ENCODE data around the gene LMAN1L.

The LMAN1L gene

DNA sequence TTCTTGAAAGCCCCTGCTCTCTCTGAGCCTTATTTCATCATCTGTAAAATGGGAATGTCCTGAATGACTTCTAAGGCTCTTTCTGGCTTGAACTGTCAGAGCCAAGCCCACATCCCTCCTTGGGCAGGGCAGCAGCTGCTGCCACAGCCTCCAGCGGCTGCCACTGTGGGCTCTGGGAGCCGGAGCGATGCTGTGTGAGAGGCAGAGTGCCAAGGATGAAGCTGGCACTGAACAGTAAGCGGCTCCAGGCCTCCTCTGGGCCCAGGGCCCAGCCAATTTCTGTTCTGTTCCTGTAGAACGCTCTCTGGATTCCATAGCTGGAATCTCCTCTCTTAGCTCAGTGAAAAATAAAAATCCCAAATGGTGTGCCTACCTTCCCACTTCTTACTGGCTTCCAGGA lies 18.2 kb downstream of the LMAN1L start:
- no peak for FAIRE-seq
- no peak for TF ChIP-seq POLR2A (IDR thresholded peaks at IDR 0.05; ENCODE audit: low read depth, low read length)
- TF ChIP-seq POLR2AphosphoS5 (IDR thresholded peaks at IDR 0.05; ENCODE audit: low read depth, low read length), result no peak
- TF ChIP-seq PAX5 (IDR thresholded peaks at IDR 0.05; ENCODE audit: insufficient read depth, low read length, severe bottlenecking), result no peak
- no peak for TF ChIP-seq SPI1 (IDR thresholded peaks at IDR 0.05; ENCODE audit: low read depth, low read length)
- TF ChIP-seq TAF1 (IDR thresholded peaks at IDR 0.05; ENCODE audit: low read depth, low read length), result no peak
- no peak for TF ChIP-seq POU2F2 (IDR thresholded peaks at IDR 0.05; ENCODE audit: low read depth, low read length)

DNA sequence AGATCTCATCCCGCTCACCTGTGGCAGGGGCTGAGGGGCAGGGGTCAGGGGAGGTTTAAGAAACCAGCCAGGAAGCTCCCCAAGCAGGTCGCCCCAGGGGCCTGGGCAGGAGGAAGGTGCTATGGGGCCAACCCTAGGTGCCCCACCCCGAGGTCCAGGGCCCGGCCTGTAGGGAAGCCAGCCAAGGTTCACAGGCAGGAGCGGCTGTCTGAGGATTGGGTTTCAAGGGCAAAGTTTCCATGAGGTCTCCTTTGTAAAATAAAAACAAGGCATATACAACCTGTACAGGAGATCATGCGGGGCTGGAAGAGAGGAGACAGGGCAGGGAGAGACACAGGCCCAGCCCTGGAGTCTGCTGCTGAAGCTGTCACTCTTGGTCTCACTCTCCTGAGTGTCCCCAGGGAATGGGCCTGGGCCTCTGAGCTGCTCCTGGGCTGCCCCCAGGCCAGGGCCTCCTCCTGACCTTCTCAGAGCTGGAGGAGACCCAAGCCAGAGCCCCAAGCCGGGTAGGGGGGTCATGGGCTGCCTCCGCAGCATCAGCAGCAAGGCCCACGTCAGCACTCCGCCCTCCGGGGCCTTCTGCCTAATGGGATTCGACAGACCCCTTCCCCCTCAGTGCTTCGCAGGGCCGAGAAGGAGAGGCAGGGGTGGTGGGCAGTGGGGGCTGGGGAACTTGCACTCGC lies 19.3 kb downstream of the LMAN1L start:
- DNase-seq (ENCODE audit: insufficient read length, low spot score) (no peak), FAIRE-seq (no peak)
- TF ChIP-seq POLR2A (IDR thresholded peaks at IDR 0.05; ENCODE audit: low read depth, low read length), result no peak
- TF ChIP-seq SPI1 (IDR thresholded peaks at IDR 0.05; ENCODE audit: low read depth, low read length), result no peak

More for the DNA sequence above, 18.2 kb downstream of the LMAN1L start:
- no peak for DNase-seq (ENCODE audit: insufficient read length, low spot score)

DNA sequence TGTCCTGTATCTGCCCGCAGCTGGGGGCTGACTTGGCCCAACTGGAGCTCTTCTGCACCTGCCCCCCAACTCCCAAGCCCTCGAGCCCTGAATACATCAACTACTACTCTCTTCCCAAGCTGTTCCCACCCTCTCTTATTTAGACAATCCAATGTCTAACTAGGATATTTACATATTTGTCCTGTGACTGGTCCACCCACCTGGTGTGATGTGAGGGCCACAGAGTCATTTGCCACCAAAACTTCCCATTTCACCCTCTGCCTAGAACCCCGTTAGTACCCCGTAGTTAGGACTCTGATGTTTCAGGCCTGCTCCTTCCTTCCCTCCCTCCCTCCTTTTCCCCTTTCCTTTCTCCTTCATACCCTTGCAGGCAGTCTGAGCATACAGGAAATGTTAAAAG lies 20.2 kb downstream of the LMAN1L start:
- TF ChIP-seq TAF1 (IDR thresholded peaks at IDR 0.05; ENCODE audit: low read depth, low read length) (no peak), SPI1 (IDR thresholded peaks at IDR 0.05; ENCODE audit: low read depth, low read length) (no peak), POLR2A (IDR thresholded peaks at IDR 0.05; ENCODE audit: low read depth, low read length) (no peak), POU2F2 (IDR thresholded peaks at IDR 0.05; ENCODE audit: low read depth, low read length) (no peak), PAX5 (IDR thresholded peaks at IDR 0.05; ENCODE audit: insufficient read depth, low read length, severe bottlenecking) (no peak)
- no peak for FAIRE-seq

DNA sequence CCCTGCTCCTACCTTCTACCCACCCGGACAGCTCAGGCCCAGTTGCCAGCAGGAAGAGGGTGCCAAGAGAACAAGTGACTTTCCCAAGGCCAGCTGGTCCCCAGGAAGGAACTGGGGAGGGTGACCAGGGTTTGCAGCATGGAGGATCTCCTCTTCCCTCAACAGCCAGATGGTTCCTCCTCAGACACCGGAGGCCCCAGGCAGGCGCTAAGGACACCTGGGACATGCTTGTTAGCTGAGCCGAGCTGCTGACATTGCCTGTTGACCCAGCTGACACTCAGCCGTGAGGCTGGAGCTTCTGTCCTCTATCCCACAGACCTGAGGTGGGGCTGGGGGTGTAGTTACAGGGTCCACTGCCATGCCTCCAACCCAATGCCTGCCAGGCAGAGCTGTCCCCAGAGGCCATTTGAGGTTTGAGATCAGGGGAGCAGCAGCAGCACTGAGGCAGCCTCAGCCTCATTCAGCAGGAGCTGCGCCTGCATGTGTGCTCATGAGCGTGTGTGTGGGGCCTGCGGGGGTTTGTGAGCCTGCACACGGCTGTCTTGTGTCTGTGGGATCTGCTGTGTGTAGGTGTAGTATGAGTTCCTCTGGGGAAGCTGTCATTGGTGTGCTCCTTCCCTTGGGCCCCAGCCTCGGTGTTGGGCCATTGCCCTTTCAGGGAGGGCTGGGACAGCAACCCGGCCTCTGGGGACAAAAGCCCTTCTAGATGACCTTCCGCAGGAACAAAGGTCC lies 20.9 kb downstream of the LMAN1L start:
- TF ChIP-seq SPI1 (IDR thresholded peaks at IDR 0.05; ENCODE audit: low read depth, low read length) (no peak), TAF1 (IDR thresholded peaks at IDR 0.05; ENCODE audit: low read depth, low read length) (no peak)
- DNase-seq (ENCODE audit: insufficient read length, low spot score) (no peak), FAIRE-seq (peak; percentile 13)

More for the DNA sequence above, 20.2 kb downstream of the LMAN1L start:
- DNase-seq (ENCODE audit: insufficient read length, low spot score), result no peak

DNA sequence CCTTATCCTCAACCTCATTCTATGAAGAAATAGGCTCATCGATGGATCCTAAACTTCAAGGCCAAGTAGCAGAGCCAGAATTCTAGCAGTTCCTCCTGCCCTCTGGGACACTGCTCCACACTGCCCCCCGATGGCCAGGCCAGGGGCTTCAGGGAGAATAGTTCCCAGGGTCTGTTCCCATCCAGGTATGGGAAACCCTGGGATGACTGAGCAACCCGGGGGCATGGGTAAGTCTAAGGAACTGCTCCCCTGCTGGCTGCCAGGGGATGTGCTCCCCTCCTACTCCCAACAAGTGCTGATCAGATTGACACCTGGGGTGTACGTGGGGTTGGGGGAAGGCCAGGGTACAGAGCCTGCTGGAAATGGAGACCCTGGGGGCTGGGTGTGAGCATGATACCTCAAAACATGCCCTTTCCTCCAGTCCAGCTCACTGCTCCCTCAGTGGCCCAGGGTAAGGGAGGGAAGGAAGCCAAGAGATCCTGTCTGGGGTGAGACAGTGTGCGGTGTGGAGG lies 22.7 kb downstream of the LMAN1L start:
- FAIRE-seq, result peak; percentile 69
- TF ChIP-seq TAF1 (IDR thresholded peaks at IDR 0.05; ENCODE audit: low read depth, low read length) (no peak), SPI1 (IDR thresholded peaks at IDR 0.05; ENCODE audit: low read depth, low read length) (peak; percentile 26; the same call in 1 of the 2 replicates)
- peak; percentile 62 for DNase-seq (ENCODE audit: insufficient read length, low spot score)

DNA sequence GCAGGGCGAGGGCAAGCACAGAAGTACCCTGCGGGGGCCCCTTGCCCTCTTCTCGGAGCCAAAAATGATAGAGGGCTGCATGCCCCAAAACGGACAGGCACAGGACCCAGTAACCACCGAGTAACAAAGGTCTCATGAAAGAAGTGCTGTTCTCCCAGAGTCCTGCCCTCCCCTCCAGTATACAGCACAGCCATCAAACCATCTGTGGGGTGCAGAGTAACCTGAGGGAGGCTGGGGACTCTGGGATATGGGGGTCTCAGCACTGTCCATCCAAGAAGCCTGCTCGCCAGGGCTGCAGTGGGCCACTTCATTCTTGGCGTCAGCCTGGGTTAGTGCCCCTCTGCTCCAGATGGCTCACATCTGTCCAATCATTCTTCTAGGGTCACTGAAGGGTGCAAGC lies 24.2 kb downstream of the LMAN1L start:
- DNase-seq (ENCODE audit: insufficient read length, low spot score), result no peak
- no peak for FAIRE-seq
- TF ChIP-seq POU2F2 (IDR thresholded peaks at IDR 0.05; ENCODE audit: low read depth, low read length) (no peak), SPI1 (IDR thresholded peaks at IDR 0.05; ENCODE audit: low read depth, low read length) (no peak), TAF1 (IDR thresholded peaks at IDR 0.05; ENCODE audit: low read depth, low read length) (no peak), POLR2A (IDR thresholded peaks at IDR 0.05; ENCODE audit: low read depth, low read length) (no peak), POLR2AphosphoS5 (IDR thresholded peaks at IDR 0.05; ENCODE audit: low read depth, low read length) (no peak), PAX5 (IDR thresholded peaks at IDR 0.05; ENCODE audit: insufficient read depth, low read length, severe bottlenecking) (no peak)

DNA sequence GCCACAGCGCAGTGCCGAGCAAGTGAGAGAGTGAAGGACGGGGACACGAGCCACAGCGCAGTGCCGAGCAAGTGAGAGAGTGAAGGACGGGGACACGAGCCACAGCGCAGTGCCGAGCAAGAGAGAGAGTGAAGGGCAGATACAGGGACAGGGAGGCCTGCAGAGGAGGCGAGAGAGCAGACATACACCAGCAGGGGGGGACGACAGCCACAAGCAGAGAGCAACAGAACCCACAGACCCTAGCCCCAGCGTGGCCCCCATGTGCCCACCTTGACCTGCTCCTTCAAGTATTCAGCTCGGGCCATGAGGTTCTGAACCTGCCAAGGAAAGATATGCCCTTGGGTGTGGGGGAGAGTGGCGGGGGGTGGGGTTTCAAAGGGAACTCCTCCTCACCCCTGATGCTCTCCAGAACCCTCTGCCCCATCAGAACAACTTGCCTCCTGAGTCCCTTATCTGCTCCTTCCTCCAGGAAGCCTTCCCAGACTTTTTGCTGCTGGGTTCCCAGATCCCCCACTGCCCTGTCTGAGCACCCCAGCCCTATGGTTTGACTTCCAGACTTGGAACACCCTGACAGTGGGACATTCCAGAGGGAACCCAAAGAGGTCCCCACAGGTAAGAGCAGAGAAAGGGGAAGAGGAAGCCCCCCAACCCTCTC lies 25.0 kb downstream of the LMAN1L start:
- TF ChIP-seq TAF1 (IDR thresholded peaks at IDR 0.05; ENCODE audit: low read depth, low read length) (no peak), POU2F2 (IDR thresholded peaks at IDR 0.05; ENCODE audit: low read depth, low read length) (no peak), POLR2A (IDR thresholded peaks at IDR 0.05; ENCODE audit: low read depth, low read length) (no peak), POLR2AphosphoS5 (IDR thresholded peaks at IDR 0.05; ENCODE audit: low read depth, low read length) (no peak), SPI1 (IDR thresholded peaks at IDR 0.05; ENCODE audit: low read depth, low read length) (no peak), PAX5 (IDR thresholded peaks at IDR 0.05; ENCODE audit: insufficient read depth, low read length, severe bottlenecking) (no peak)
- FAIRE-seq (no peak), DNase-seq (ENCODE audit: insufficient read length, low spot score) (no peak)

DNA sequence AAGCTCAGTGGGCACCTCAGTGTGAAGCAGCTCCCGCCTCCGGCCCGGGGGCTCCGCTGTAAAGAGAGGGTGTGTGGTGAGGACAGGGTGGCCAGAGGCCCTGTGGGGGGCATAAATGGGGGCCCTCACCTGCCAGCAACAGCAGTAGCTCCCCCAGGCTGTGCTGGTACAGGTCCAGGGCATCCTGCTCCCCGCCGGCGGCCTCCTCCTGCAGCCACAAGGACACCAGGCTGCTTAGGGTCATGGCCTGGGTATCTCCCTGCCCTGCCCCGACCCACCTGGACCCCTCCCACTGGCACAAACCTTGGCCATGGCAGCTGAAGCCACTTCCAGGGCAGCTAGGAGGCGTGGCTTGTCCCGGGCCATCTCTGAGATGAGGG lies 25.5 kb downstream of the LMAN1L start:
- FAIRE-seq (no peak), DNase-seq (ENCODE audit: insufficient read length, low spot score) (no peak)
- TF ChIP-seq SPI1 (IDR thresholded peaks at IDR 0.05; ENCODE audit: low read depth, low read length) (no peak), POU2F2 (IDR thresholded peaks at IDR 0.05; ENCODE audit: low read depth, low read length) (no peak), POLR2AphosphoS5 (IDR thresholded peaks at IDR 0.05; ENCODE audit: low read depth, low read length) (no peak), TAF1 (IDR thresholded peaks at IDR 0.05; ENCODE audit: low read depth, low read length) (no peak), POLR2A (IDR thresholded peaks at IDR 0.05; ENCODE audit: low read depth, low read length) (no peak), PAX5 (IDR thresholded peaks at IDR 0.05; ENCODE audit: insufficient read depth, low read length, severe bottlenecking) (no peak)

DNA sequence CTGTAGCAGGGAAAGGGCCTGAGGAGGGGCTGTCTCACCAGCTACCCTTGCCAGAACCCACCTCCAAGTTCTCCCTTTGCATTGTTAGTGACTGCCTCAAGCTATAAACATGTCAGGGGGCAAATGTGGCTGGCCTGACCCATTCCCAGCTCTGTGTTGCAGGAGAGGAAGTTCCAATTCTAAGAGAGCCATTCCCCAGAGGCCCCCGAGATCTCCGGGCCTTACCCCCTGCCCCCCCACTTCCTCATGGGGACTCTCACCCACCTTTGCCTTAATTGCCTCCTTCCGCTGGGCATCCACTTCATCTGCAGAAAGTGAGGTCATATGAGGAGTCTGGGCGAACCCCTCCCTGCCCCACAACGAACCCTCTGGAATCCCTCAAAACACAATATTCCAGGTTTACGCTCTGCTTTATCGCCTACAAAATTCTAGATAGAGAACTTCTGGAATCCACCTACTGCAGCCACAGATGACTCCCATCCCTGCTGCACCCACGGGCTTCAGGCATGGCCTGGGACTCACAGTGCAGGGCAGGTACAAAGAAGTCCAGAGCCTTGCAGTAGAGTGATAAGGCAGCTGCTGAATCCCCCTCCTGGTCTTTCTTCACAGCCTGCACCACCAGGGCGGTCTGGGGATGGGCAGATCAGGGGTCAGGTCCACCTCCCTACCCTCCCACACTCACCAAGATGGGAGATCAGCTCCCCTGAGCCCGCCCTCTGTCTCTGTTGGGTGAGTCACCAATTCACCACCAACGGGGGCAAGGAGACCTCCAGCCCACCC lies 26.3 kb downstream of the LMAN1L start:
- TF ChIP-seq POLR2AphosphoS5 (IDR thresholded peaks at IDR 0.05; ENCODE audit: low read depth, low read length), result no peak
- TF ChIP-seq POLR2A (IDR thresholded peaks at IDR 0.05; ENCODE audit: low read depth, low read length), result no peak
- no peak for TF ChIP-seq SPI1 (IDR thresholded peaks at IDR 0.05; ENCODE audit: low read depth, low read length)
- TF ChIP-seq POU2F2 (IDR thresholded peaks at IDR 0.05; ENCODE audit: low read depth, low read length), result no peak
- TF ChIP-seq PAX5 (IDR thresholded peaks at IDR 0.05; ENCODE audit: insufficient read depth, low read length, severe bottlenecking), result no peak
- TF ChIP-seq TAF1 (IDR thresholded peaks at IDR 0.05; ENCODE audit: low read depth, low read length), result no peak
- DNase-seq (ENCODE audit: insufficient read length, low spot score) (no peak), FAIRE-seq (no peak)

All from GM12891 (cell line).